GM19372 (cell line): Measurements from ENCODE around the gene ARHGAP15.

Source experiments
- ATAC-seq: cut with Tn5 transposase; IDR thresholded peaks from one replicate; pipeline ENCODE4 v1.9.1; 2021; ENCODE audit warnings: mild to moderate bottlenecking, low read depth, moderate library complexity; ENCODE audit not compliant: unreplicated experiment

ARHGAP15 gene

GRCh38 chr2:143218621-143219020 lies 89.4 kb downstream of the ARHGAP15 start:
- ATAC-seq: no peak

- ATAC-seq: no peak
Observed at GRCh38 chr2:143219266-143219665, 90.0 kb downstream of the ARHGAP15 start.

- ATAC-seq: no peak
Observed at GRCh38 chr2:143223556-143223955, 94.3 kb downstream of the ARHGAP15 start.

GRCh38 chr2:143225931-143226330 lies 96.7 kb downstream of the ARHGAP15 start:
- ATAC-seq: no peak

GRCh38 chr2:143226714-143227541 lies 97.7 kb downstream of the ARHGAP15 start:
- ATAC-seq: no peak

- ATAC-seq: no peak
Observed at GRCh38 chr2:143229411-143229810, 100.2 kb downstream of the ARHGAP15 start.

GRCh38 chr2:143229952-143230351 lies 100.7 kb downstream of the ARHGAP15 start:
- ATAC-seq: no peak

GRCh38 chr2:143230506-143231253 lies 101.5 kb downstream of the ARHGAP15 start:
- no peak for ATAC-seq

GRCh38 chr2:143231254-143231645 lies 102.0 kb downstream of the ARHGAP15 start:
- no peak for ATAC-seq

- ATAC-seq: no peak
Observed at GRCh38 chr2:143237146-143237777, 108.0 kb downstream of the ARHGAP15 start.

GRCh38 chr2:143241403-143242088 lies 112.3 kb downstream of the ARHGAP15 start:
- no peak for ATAC-seq

- ATAC-seq: no peak
Observed at GRCh38 chr2:143246246-143246645, 117.0 kb downstream of the ARHGAP15 start.

GRCh38 chr2:143246815-143247744 lies 117.9 kb downstream of the ARHGAP15 start:
- ATAC-seq: no peak

GRCh38 chr2:143248631-143249030 lies 119.4 kb downstream of the ARHGAP15 start:
- ATAC-seq: no peak

GRCh38 chr2:143251681-143252080 lies 122.5 kb downstream of the ARHGAP15 start:
- ATAC-seq: no peak

- ATAC-seq: no peak
Observed at GRCh38 chr2:143252138-143252907, 123.1 kb downstream of the ARHGAP15 start.

- no peak for ATAC-seq
Observed at GRCh38 chr2:143254110-143254509, 124.9 kb downstream of the ARHGAP15 start.

GRCh38 chr2:143255086-143255485 lies 125.9 kb downstream of the ARHGAP15 start:
- no peak for ATAC-seq

- no peak for ATAC-seq
Observed at GRCh38 chr2:143255899-143256298, 126.7 kb downstream of the ARHGAP15 start.
